HepG2 (cell line): ENCODE measurements around the gene NUP133. TPM values are rescaled to one million over a fixed set of nuclear protein-coding genes. Genes with fewer than 3 reads are reported as not detected.

Source experiments
- ARID3A ChIP-seq: IDR thresholded peaks from 2 replicates; pipeline ENCODE4 v1.6.1; 2012; ENCODE audit warnings: low read depth, low read length, improper control_type of control experiment
- BORCS8-MEF2B ChIP-seq: sonication (generic); formaldehyde crosslinking; IDR thresholded peaks from 2 replicates; pipeline ENCODE4 v1.8.0; 2022; ENCODE audit warnings: mild to moderate bottlenecking, missing genetic modification reagents
- CENPBD1 ChIP-seq: sonication (generic); formaldehyde crosslinking; IDR thresholded peaks from 2 replicates; pipeline ENCODE4 v1.8.0; 2022; ENCODE audit warnings: missing genetic modification reagents, low read depth, mild to moderate bottlenecking, borderline replicate concordance
- FOSL2 ChIP-seq: sonication (generic); formaldehyde crosslinking; IDR thresholded peaks from 2 replicates; pipeline ENCODE4 v1.4.0; 2020; ENCODE audit warnings: missing genetic modification reagents
- FOXO4 ChIP-seq: sonication (generic); formaldehyde crosslinking; conservative IDR thresholded peaks from 2 replicates; pipeline ENCODE4 v1.8.1; 2023; ENCODE audit warnings: missing genetic modification reagents
- MEF2D ChIP-seq: sonication (generic); formaldehyde crosslinking; IDR thresholded peaks from 2 replicates; pipeline ENCODE4 v1.5.1; 2020; ENCODE audit warnings: mild to moderate bottlenecking, missing genetic modification reagents
- MXD1 ChIP-seq: sonication (generic); formaldehyde crosslinking; IDR thresholded peaks from 2 replicates; pipeline ENCODE4 v1.4.0; 2020; ENCODE audit warnings: mild to moderate bottlenecking, missing genetic modification reagents
- NFYC ChIP-seq: IDR thresholded peaks from 2 replicates; pipeline ENCODE4 v1.6.1; 2016; ENCODE audit warnings: missing genetic modification reagents, missing compliant biosample characterization
- RBFOX2 ChIP-seq: fragments of 200-400 bp; formaldehyde crosslinking; IDR thresholded peaks from 2 replicates; pipeline ENCODE4 v1.6.1; 2017; ENCODE audit warnings: low read depth, mild to moderate bottlenecking, low read length
- SKI ChIP-seq: fragments of 450-650 bp; IDR thresholded peaks from one replicate; pipeline ENCODE4 v1.6.1; 2018; ENCODE audit warnings: mild to moderate bottlenecking; ENCODE audit not compliant: partially characterized antibody
- ZBTB34 ChIP-seq: sonication (generic); formaldehyde crosslinking; IDR thresholded peaks from 2 replicates; pipeline ENCODE4 v1.8.0; 2022; ENCODE audit warnings: mild to moderate bottlenecking, missing genetic modification reagents
- ZBTB44 ChIP-seq: sonication (generic); formaldehyde crosslinking; IDR thresholded peaks from 2 replicates; pipeline ENCODE4 v1.4.0; 2020; ENCODE audit warnings: missing genetic modification reagents
- ZBTB8A ChIP-seq: sonication (generic); formaldehyde crosslinking; IDR thresholded peaks from 2 replicates; pipeline ENCODE4 v1.4.0; 2020; ENCODE audit warnings: mild to moderate bottlenecking, low read depth, missing genetic modification reagents, borderline replicate concordance
- ZC3H4 ChIP-seq: sonication (generic); formaldehyde crosslinking; IDR thresholded peaks from 2 replicates; pipeline ENCODE4 v1.4.0; 2020; ENCODE audit warnings: missing genetic modification reagents, borderline replicate concordance
- ZNF136 ChIP-seq: sonication (generic); formaldehyde crosslinking; IDR thresholded peaks from 2 replicates; pipeline ENCODE4 v1.8.1; 2022; ENCODE audit warnings: low read depth, mild to moderate bottlenecking, moderate library complexity, missing genetic modification reagents
- ZNF224 ChIP-seq: sonication (generic); formaldehyde crosslinking; IDR thresholded peaks from 2 replicates; pipeline ENCODE4 v1.5.0; 2020; ENCODE audit warnings: mild to moderate bottlenecking, missing genetic modification reagents
- ZNF383 ChIP-seq: sonication (generic); formaldehyde crosslinking; IDR thresholded peaks from 2 replicates; pipeline ENCODE4 v1.4.0; 2020; ENCODE audit warnings: missing genetic modification reagents, mild to moderate bottlenecking, borderline replicate concordance
- ZNF703 ChIP-seq: sonication (generic); formaldehyde crosslinking; IDR thresholded peaks from 2 replicates; pipeline ENCODE4 v1.5.1; 2020; ENCODE audit warnings: missing genetic modification reagents, mild to moderate bottlenecking, moderate library complexity, borderline replicate concordance
- polyA plus RNA-seq, 8 experiments: library from polyadenylated mRNA; depleted of rRNA in 3 of 8; stranded (reverse) in 7 of 8; unstranded in 1 of 8; fragments of >200 nt; fragmentation: Illumina TruSeq in 4 of 8; extraction: Trizol in 4 of 8; gene quantifications; 2 replicates each; pipeline versions ENCODE4 v1.2.1 to v1.2.3, GENCODE V29; 2011 to 2016; ENCODE audit warnings: low read depth in 4 of 8, missing spikeins in 1 of 8, mixed read lengths in 1 of 8; ENCODE audit not compliant: insufficient read depth in 1 of 8
- total RNA-seq, 5 experiments: library from RNA; depleted of rRNA; stranded (reverse); fragments of >200 nt; fragmentation: Illumina TruSeq; extraction: Trizol; gene quantifications; 2 replicates each; pipeline ENCODE4 v1.2.3, GENCODE V29; 2016; ENCODE audit warnings: low read depth in 1 of 5
- TF ChIP-seq, protein P1 (sequence below): conservative IDR thresholded peaks from 2 replicates; pipeline ENCODE4 v1.6.1; 2018; ENCODE audit warnings: missing genetic modification reagents

Gene NUP133
- total and polyA plus RNA-seq, 2 of the 13 experiments (the other 11 are each of a cell fraction or from before 2014, with no cell fraction given) = 17.7 to 45.6 TPM

GRCh38 chr1:229507951-229508822 is at the start of gene NUP133 (continued):
- peak; percentile 49; the same call in 1 of the 2 replicates for TF ChIP-seq ARID3A
- peak; percentile 78 for TF ChIP-seq MEF2D
- TF ChIP-seq ZBTB34 (CRISPR knock-in tag) = peak; percentile 62; the same call in 1 of the 2 replicates
- peak; percentile 72; the same call in 1 of the 2 replicates for TF ChIP-seq MXD1 (CRISPR knock-in tag)
- peak; percentile 67 for TF ChIP-seq SKI
- TF ChIP-seq NFYC = peak; percentile 63
- TF ChIP-seq ZNF224 (CRISPR knock-in tag) = 0 out of 2 replicates have a peak, but pooled peaks have one; percentile 47
- peak; percentile 82; the same call in 1 of the 2 replicates for TF ChIP-seq BORCS8-MEF2B
- TF ChIP-seq FOXO4 (CRISPR knock-in tag) = 0 out of 2 replicates have a peak, but pooled peaks have one; percentile 53
- TF ChIP-seq CENPBD1 = no peak
- no peak; the same call in 1 of the 2 replicates for TF ChIP-seq ZBTB44 (CRISPR knock-in tag)
- no peak for TF ChIP-seq ZNF383
- no peak for TF ChIP-seq ZNF703 (CRISPR knock-in tag)
- peak; percentile 92 for TF ChIP-seq RBFOX2
- 0 out of 2 replicates have a peak, but pooled peaks have one; percentile 22 for TF ChIP-seq ZNF136 (CRISPR knock-in tag)
- no peak for TF ChIP-seq ZC3H4
- TF ChIP-seq FOSL2 (CRISPR knock-in tag) = peak; percentile 55
- TF ChIP-seq, protein P1, sequence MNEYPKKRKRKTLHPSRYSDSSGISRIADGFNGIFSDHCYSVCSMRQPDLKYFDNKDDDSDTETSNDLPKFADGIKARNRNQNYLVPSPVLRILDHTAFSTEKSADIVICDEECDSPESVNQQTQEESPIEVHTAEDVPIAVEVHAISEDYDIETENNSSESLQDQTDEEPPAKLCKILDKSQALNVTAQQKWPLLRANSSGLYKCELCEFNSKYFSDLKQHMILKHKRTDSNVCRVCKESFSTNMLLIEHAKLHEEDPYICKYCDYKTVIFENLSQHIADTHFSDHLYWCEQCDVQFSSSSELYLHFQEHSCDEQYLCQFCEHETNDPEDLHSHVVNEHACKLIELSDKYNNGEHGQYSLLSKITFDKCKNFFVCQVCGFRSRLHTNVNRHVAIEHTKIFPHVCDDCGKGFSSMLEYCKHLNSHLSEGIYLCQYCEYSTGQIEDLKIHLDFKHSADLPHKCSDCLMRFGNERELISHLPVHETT (CRISPR knock-in tag) = peak; percentile 59; the same call in 1 of the 2 replicates
- TF ChIP-seq ZBTB8A = no peak
